Upper lobe of left lung (tissue), 4 donors: ENCODE measurements around the gene ANAPC16.

Experiments used
- CTCF ChIP-seq, 6 experiments: fragments of 450-650 bp in 4 of 6; fragments of 200-600 bp in 2 of 6; sonication (generic) in 2 of 6; IDR thresholded peaks; one replicate each; pipeline ENCODE4 v1.5.1; 2016 to 2019; ENCODE audit warnings: antibody characterized with exemption in 6 of 6
- POLR2A ChIP-seq, 4 donors: fragments of 450-650 bp; IDR thresholded peaks; one replicate each; pipeline ENCODE4 v1.5.1; 2016 to 2017; ENCODE audit warnings: antibody characterized with exemption in 4 of 4, mild to moderate bottlenecking in 2 of 4

GRCh38 chr10:72272689-72273409, 57.0 kb downstream of the ANAPC16 start:
- TF ChIP-seq CTCF (IDR thresholded peaks at IDR 0.05): no peak
- TF ChIP-seq POLR2A (IDR thresholded peaks at IDR 0.05): peak in 2 of 4 donors; percentile 31 to 52
